HCT116 (cell line): Measurements from ENCODE around the gene PSMD4. TPM values are rescaled to one million over a fixed set of nuclear protein-coding genes. Genes with fewer than 3 reads are reported as not detected.

Source experiments
- ATAC-seq: fragments of 200-7000 bp; cut with Tn5 transposase; 2 replicates; pipeline ENCODE4 v1.9.1; 2020; ENCODE audit warnings: mild to moderate bottlenecking, moderate library complexity
- BruUV-seq: library from RNA; stranded (reverse); fragments of 400-500 nt; replicated peaks from 2 replicates; lab custom pipeline; 2021; lab: Mats Ljungman, UMichigan
- CTCF ChIA-PET: fragments of 300-600 bp; sonication (Branson Sonifier 250); formaldehyde crosslinking; loops from one replicate; lab custom pipeline; 2021; ENCODE audit warnings: antibody characterized with exemption; lab: Charles Lee
- POLR2A ChIA-PET: fragments of 300-600, 350-600 bp; sonication (Branson Sonifier 250); formaldehyde crosslinking; loops from one replicate; lab custom pipeline; 2021; ENCODE audit warnings: antibody characterized with exemption; lab: Charles Lee
- RAD21 ChIA-PET, 2 experiments: fragments of 300-600 bp; sonication (Branson Sonifier 250); formaldehyde crosslinking; loops; one replicate each; lab custom pipeline; 2023; ENCODE audit warnings: low total read pairs in 2 of 2; ENCODE audit not compliant: uncharacterized antibody in 2 of 2, unreplicated experiment in 2 of 2, low non-redundant PET in 1 of 2; lab: Charles Lee
- DNase-seq: peaks from one replicate; pipeline ENCODE4 v3.0.0-alpha.2; 2010; ENCODE audit warnings: low read depth, low spot score
- H2AFZ ChIP-seq: fragments of 200-600 bp; shearing (Covaris generic), sonication (generic); 2 replicates; pipeline ENCODE4 v1.6.1; 2017; ENCODE audit warnings: low read depth, mixed run types, mixed read lengths, antibody characterized with exemption, low read length; ENCODE audit not compliant: poor library complexity, severe bottlenecking
- H3K27ac ChIP-seq: 2 replicates; pipeline ENCODE4 v1.5.1; 2012; ENCODE audit warnings: low read depth, low read length
- H3K27me3 ChIP-seq: fragments of 200-600 bp; sonication (generic); 2 replicates; pipeline ENCODE4 v1.6.1; 2016; ENCODE audit warnings: mixed run types, low read length, mixed read lengths; ENCODE audit not compliant: insufficient read depth
- H3K36me3 ChIP-seq, 2 experiments: fragments of 200-500 bp in 1 of 2; fragments of 200-600 bp in 1 of 2; sonication (Bioruptor generic) in 1 of 2; sonication (generic) in 1 of 2; 2 replicates each; pipeline versions ENCODE4 v1.5.1 to v1.6.1; 2014 to 2016; ENCODE audit warnings: low read length in 2 of 2, inconsistent platforms in 1 of 2, mixed read lengths in 1 of 2, mixed run types in 1 of 2; ENCODE audit not compliant: insufficient read depth in 2 of 2, control insufficient read depth in 1 of 2
- H3K4me1 ChIP-seq, 2 experiments: fragments of 200-600 bp in 1 of 2; sonication (generic) in 1 of 2; 2 replicates each; pipeline versions ENCODE4 v1.5.1 to v1.6.1; 2012 to 2017; ENCODE audit warnings: low read length in 2 of 2, inconsistent platforms in 1 of 2, mild to moderate bottlenecking in 1 of 2, mixed read lengths in 1 of 2, mixed run types in 1 of 2, moderate library complexity in 1 of 2; ENCODE audit not compliant: insufficient read depth in 2 of 2, control insufficient read depth in 1 of 2
- H3K4me2 ChIP-seq: fragments of 200-600 bp; sonication (generic); 2 replicates; pipeline ENCODE4 v1.6.1; 2017; ENCODE audit warnings: mixed run types, low read length, mixed read lengths
- H3K4me3 ChIP-seq, 2 experiments: fragments of 200-600 bp in 1 of 2; sonication (generic) in 1 of 2; replicated peaks in 1 of 2; 2 replicates each; pipeline ENCODE4 v1.5.1; 2011 to 2016; ENCODE audit warnings: low read length in 2 of 2, control low read depth in 1 of 2, low read depth in 1 of 2, mild to moderate bottlenecking in 1 of 2, mixed read lengths in 1 of 2, mixed run types in 1 of 2
- H3K79me2 ChIP-seq: fragments of 200-600 bp; sonication (generic); 2 replicates; pipeline ENCODE4 v1.6.1; 2017; ENCODE audit warnings: mild to moderate bottlenecking, mixed run types, low read length, moderate library complexity, mixed read lengths; ENCODE audit not compliant: insufficient read depth
- H3K9ac ChIP-seq: fragments of 200-600 bp; sonication (generic); 2 replicates; pipeline ENCODE4 v1.6.1; 2016; ENCODE audit warnings: low read length, mixed read lengths
- H3K9me2 ChIP-seq: fragments of 200-600 bp; sonication (generic), shearing (Covaris generic); 2 replicates; pipeline ENCODE4 v1.6.1; 2017; ENCODE audit warnings: mixed run types, mild to moderate bottlenecking, moderate library complexity; ENCODE audit not compliant: insufficient read depth
- H3K9me3 ChIP-seq, 2 experiments: fragments of 200-500 bp in 1 of 2; fragments of 200-600 bp in 1 of 2; sonication (Bioruptor generic) in 1 of 2; sonication (generic) in 1 of 2; 2 replicates each; pipeline ENCODE4 v1.6.1; 2014 to 2017; ENCODE audit warnings: low read length in 2 of 2, mixed read lengths in 2 of 2, inconsistent platforms in 1 of 2, low read depth in 1 of 2, mild to moderate bottlenecking in 1 of 2, mixed run types in 1 of 2, moderate library complexity in 1 of 2; ENCODE audit not compliant: control insufficient read depth in 1 of 2, insufficient read depth in 1 of 2
- H4K20me1 ChIP-seq: fragments of 200-600 bp; sonication (generic), shearing (Covaris generic); 2 replicates; pipeline ENCODE4 v1.6.1; 2017; ENCODE audit warnings: mixed run types, mild to moderate bottlenecking, moderate library complexity; ENCODE audit not compliant: insufficient read depth
- ATF3 ChIP-seq: IDR thresholded peaks from 2 replicates; pipeline ENCODE4 v1.6.1; 2012
- CBX3 ChIP-seq: IDR thresholded peaks from 2 replicates; pipeline ENCODE4 v1.6.1; 2012; ENCODE audit warnings: low read depth
- ELF1 ChIP-seq: IDR thresholded peaks from 2 replicates; pipeline ENCODE4 v1.6.1; 2012; ENCODE audit warnings: low read depth, borderline replicate concordance
- EZH2 ChIP-seq: fragments of 200-600 bp; sonication (generic); IDR thresholded peaks from 2 replicates; pipeline ENCODE4 v1.6.1; 2017; ENCODE audit warnings: antibody characterized with exemption, mixed run types
- EZH2phosphoT487 ChIP-seq: fragments of 200-600 bp; IDR thresholded peaks from 2 replicates; pipeline ENCODE4 v1.6.1; 2018; ENCODE audit warnings: antibody characterized with exemption, borderline replicate concordance
- FOSL1 ChIP-seq: IDR thresholded peaks from 2 replicates; pipeline ENCODE4 v1.6.1; 2012; ENCODE audit warnings: low read depth
- JUND ChIP-seq: IDR thresholded peaks from 2 replicates; pipeline ENCODE4 v1.6.1; 2012
- POLR2A ChIP-seq: IDR thresholded peaks from 2 replicates; pipeline ENCODE4 v1.7.0; 2011; ENCODE audit warnings: borderline replicate concordance; ENCODE audit not compliant: insufficient read depth, insufficient read length; ENCODE audit errors: extremely low read depth
- POLR2AphosphoS5 ChIP-seq: IDR thresholded peaks from 2 replicates; pipeline ENCODE4 v1.6.1; 2011; ENCODE audit warnings: mild to moderate bottlenecking, low read depth, low read length, moderate library complexity
- REST ChIP-seq: IDR thresholded peaks from 2 replicates; pipeline ENCODE4 v1.6.1; 2012; ENCODE audit warnings: low read depth
- SIN3A ChIP-seq: IDR thresholded peaks from 2 replicates; pipeline ENCODE4 v1.6.1; 2012; ENCODE audit warnings: low read depth
- SP1 ChIP-seq: IDR thresholded peaks from 2 replicates; pipeline ENCODE4 v1.6.1; 2012; ENCODE audit warnings: low read depth
- TCF7L2 ChIP-seq: IDR thresholded peaks from 2 replicates; pipeline ENCODE4 v1.7.0; 2011; ENCODE audit warnings: borderline replicate concordance, inconsistent platforms; ENCODE audit not compliant: insufficient read depth, insufficient read length; ENCODE audit errors: extremely low read depth
- YY1 ChIP-seq: IDR thresholded peaks from 2 replicates; pipeline ENCODE4 v1.6.1; 2011; ENCODE audit warnings: low read length, low read depth, moderate library complexity, mild to moderate bottlenecking; ENCODE audit not compliant: insufficient replicate concordance; ENCODE audit errors: extremely low read depth
- intact Hi-C: fragments of 100-400 bp; cut with micrococcal nuclease; formaldehyde crosslinking; loops from 2 replicates; pipeline ENCODE4 v1.10.0; 2022
- total RNA-seq: library from RNA; stranded (reverse); gene quantifications from one replicate; pipeline ENCODE4 v1.2.1, GENCODE V29; 2021; ENCODE audit not compliant: unreplicated experiment

PSMD4 gene
- total RNA-seq, 1 experiment from 2014 or later, result 225 TPM

- intact Hi-C loops, result loop anchor here (1.0 to 2.0 kb wide), 2 partner anchors 36 to 114 kb away; partner anchors contain the start of gene RFX5
- Histone ChIP-seq H3K27ac (no peak overlapping the region), H3K4me2 (peak overlapping the region; percentile 53), H3K9ac (no peak overlapping the region), H3K27me3 (no peaks in the 10 kb centered on the region), H3K79me2 (peaks cover 3% of the 10 kb centered on the region; the same call in 1 of the 2 replicates), H3K9me2 (no peaks in the 10 kb centered on the region), H3K4me3 (no peak overlapping the region), H3K4me1 (peaks cover 16 to 34% of the 10 kb centered on the region in 2 experiments), H2AFZ (no peak overlapping the region), H4K20me1 (no peaks in the 10 kb centered on the region), H3K36me3 (peaks cover 8 to 20% of the 10 kb centered on the region in 2 experiments), H3K9me3 (no peaks in the 10 kb centered on the region)
- CTCF ChIA-PET, result interaction anchor here (1.1 to 4.8 kb wide), 5 partner anchors 11 to 525 kb away, joined by 3 to 33 read pairs (median 7); no protein-coding TSS in a partner anchor
- no TSS peak for BruUV-seq
- RAD21 ChIA-PET, result interaction anchor here in 1 of 2 experiments (1.8 kb wide), 1 partner anchor 29 kb away, joined by 4 read pairs; no protein-coding TSS in a partner anchor
- TF ChIP-seq ELF1 (no peak), YY1 (no peak), CBX3 (no peak), POLR2A (no peak), TCF7L2 (no peak), EZH2phosphoT487 (no peak)
- ATAC-seq, result no peak
- DNase-seq, result no peak
- POLR2A ChIA-PET, result interaction anchor here (0.9 to 3.0 kb wide), 5 partner anchors 10 to 212 kb away, joined by 3 to 18 read pairs (median 6); partner anchors contain the start of genes PI4KB and ZNF687
Measured at GRCh38 chr1:151311011-151311410, 56.5 kb downstream of the PSMD4 start.

GRCh38 chr1:151311589-151312331 is 57.2 kb downstream of the PSMD4 start:
- peak overlapping the region; percentile 48; the same call in 1 of the 2 replicates for H3K27ac ChIP-seq
- peaks cover 5 to 15% of the 10 kb centered on the region in 2 experiments; a peak in 2 of 4 replicates for H3K36me3 ChIP-seq
- ChIA-PET CTCF (interaction anchor here (1.0 to 4.8 kb wide), 5 partner anchors 11 to 525 kb away, joined by 3 to 33 read pairs (median 7); partner anchors contain the start of gene PI4KB), POLR2A (interaction anchor here (1.0 to 3.0 kb wide), 6 partner anchors 9 to 212 kb away, joined by 3 to 18 read pairs (median 5); partner anchors contain the start of genes PI4KB and ZNF687), RAD21 (interaction anchor here in 1 of 2 experiments (1.8 kb wide), 1 partner anchor 29 kb away, joined by 4 read pairs; no protein-coding TSS in a partner anchor)
- no peaks in the 10 kb centered on the region for H3K9me3 ChIP-seq
- H3K79me2 ChIP-seq, result peaks cover 3% of the 10 kb centered on the region; the same call in 1 of the 2 replicates
- ATAC-seq, result peak; percentile 98
- H3K4me2 ChIP-seq, result peak overlapping the region; percentile 53
- H3K9me2 ChIP-seq, result no peaks in the 10 kb centered on the region
- H3K9ac ChIP-seq, result peak overlapping the region; percentile 31
- no peaks in the 10 kb centered on the region for H3K27me3 ChIP-seq
- DNase-seq, result peak; percentile 96
- peaks cover 16 to 34% of the 10 kb centered on the region in 2 experiments for H3K4me1 ChIP-seq
- H2AFZ ChIP-seq, result no peak overlapping the region
- BruUV-seq, result TSS peak; percentile 99
- no peak overlapping the region for H3K4me3 ChIP-seq
- intact Hi-C loops, result loop anchor here (1.0 to 2.0 kb wide), 2 partner anchors 35 to 114 kb away; partner anchors contain the start of gene RFX5
- no peaks in the 10 kb centered on the region for H4K20me1 ChIP-seq
- TF ChIP-seq JUND, result peak; percentile 99
- TF ChIP-seq EZH2, result no peak
- no peak for TF ChIP-seq POLR2A
- TF ChIP-seq EZH2phosphoT487, result no peak
- TF ChIP-seq FOSL1, result peak; percentile 99
- TF ChIP-seq CBX3, result peak; percentile 95
- peak; percentile 96 for TF ChIP-seq ATF3
- peak; percentile 74 for TF ChIP-seq POLR2AphosphoS5
- peak; percentile 100 for TF ChIP-seq SIN3A
- no peak for TF ChIP-seq REST
- peak; percentile 93 for TF ChIP-seq SP1
